Hematopoietic multipotent progenitor cell treated with erythropoietin and hydrocortisone succinate and interleukin-3 and kit ligand, for 8 days (in vitro differentiated cells): ENCODE results near the gene FRRS1L.
A peak's percentile ranks its signal among the peaks of the same experiment; 100 is the strongest.

ENCODE experiments used
- DNase-seq: peaks from one replicate; pipeline ENCODE4 v3.0.0-alpha.2; 2015

The FRRS1L gene, protein sequence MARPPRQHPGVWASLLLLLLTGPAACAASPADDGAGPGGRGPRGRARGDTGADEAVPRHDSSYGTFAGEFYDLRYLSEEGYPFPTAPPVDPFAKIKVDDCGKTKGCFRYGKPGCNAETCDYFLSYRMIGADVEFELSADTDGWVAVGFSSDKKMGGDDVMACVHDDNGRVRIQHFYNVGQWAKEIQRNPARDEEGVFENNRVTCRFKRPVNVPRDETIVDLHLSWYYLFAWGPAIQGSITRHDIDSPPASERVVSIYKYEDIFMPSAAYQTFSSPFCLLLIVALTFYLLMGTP

DNA sequence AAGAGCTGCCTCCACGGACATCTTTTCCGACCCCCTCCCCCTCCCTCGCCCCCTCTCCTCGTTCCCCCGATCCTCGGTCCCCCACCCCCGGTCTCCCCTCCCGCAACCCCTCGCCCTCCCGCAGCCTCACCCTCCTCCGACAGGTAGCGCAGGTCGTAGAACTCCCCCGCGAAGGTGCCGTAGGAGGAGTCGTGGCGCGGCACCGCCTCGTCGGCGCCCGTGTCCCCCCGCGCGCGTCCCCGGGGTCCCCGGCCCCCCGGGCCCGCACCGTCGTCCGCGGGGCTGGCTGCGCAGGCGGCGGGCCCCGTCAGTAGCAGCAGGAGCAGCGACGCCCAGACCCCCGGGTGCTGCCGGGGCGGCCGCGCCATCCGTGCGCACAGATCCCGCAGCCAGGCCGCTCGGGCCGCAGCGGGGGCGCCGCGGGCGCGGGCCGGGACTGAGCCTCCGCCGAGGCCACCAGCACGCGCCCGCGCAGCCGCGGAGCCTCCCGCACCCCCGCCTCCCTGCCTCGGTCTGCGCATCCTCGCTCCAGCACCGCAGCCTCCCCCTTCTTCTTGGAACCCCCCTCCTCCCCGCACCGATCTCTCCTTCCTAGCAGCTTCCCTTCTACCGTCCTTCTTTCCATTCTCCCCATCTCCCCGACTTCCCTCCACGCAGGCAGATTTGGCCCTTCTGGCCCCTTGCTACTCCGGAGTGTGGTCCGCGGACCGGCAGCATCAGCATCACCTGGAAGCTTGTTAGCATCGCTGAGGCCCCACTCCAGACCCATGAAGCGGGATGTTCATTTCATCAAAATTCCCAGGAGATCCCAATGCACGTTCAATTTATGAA is at the start of gene FRRS1L:
TSS of gene FRRS1L (minus strand) at position 479 of the 831 bp plus-strand sequence. CDS start at position 368, 111 bp downstream.
- no peak for DNase-seq

DNA sequence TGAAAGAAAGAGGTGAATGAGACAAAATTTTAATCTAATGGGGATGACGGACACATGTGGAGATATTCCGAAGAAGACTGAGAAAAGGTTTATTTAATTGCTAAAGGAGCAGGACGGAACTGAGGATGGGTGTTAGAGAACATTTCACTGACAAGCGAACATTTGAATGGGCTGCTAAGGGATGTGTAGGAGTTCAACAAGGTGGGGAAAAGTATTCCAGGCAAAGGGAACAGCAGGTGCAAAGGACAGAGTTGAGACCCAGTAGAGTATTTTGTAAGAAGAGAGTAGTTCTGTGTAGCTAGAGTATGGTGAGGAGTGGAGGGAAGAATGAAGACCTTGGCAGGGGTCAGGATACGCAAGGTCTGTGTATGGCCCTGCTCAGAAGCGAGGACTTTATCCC is 47.4 kb upstream of the FRRS1L start:
- DNase-seq = no peak

DNA sequence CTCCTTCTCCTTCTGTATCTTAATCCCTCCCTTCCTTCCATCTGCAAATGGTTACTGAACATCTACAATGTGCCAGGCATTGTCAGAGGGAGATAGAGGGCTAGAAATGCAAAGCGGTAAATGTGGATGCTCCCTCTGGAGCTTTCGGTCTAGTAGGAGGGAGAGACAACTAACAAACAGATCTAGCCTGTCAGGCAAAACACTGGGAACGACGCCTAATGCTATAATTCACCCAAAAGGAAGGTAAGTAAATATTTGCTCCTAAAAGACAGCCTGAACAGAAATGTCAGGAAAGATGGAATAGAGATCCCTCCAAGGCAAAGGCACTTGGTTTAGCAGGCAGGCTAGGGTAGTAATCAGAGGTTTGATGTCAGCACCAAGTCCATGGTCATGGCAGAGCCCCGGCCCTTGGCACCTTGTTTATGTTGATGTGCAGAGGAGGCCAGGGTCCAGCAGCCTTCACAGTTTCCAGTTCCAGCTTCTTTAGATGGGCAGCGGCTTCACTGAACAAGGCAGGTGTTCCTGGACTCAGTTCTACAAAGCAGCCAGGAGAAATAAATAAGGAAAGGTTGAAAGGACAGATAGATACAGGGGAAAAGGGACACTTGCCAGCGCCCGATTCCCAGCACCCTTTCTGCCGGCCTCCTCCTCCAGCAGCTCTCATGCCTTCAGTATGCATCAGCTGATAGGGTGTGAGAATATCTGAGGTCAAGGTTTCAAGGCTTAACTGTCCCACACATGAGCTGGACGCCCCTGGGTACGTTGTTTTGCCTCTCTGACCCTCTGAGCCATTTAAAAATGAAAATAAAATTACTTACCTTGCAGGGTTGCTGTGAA is 46.5 kb upstream of the FRRS1L start:
- no peak for DNase-seq

DNA sequence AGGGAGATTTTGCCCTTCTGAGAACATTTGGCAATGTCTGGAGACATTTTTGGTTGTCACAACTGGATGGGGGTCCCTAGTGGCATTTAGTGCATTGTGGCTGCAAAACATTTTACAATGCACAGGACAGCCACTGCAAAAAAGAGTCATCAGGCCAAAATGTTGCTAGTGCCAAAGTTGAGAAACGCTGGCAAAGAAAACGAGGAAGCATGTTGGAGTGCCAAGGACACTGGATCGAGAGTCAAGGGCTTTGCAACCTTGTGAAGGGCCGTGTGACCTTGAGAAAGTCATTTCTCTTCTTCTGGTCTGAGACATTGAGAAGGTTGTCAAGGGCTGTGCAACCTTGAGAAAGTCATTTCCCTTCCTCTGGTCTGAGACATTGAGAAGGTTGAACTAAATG is 45.7 kb upstream of the FRRS1L start:
- DNase-seq = no peak

DNA sequence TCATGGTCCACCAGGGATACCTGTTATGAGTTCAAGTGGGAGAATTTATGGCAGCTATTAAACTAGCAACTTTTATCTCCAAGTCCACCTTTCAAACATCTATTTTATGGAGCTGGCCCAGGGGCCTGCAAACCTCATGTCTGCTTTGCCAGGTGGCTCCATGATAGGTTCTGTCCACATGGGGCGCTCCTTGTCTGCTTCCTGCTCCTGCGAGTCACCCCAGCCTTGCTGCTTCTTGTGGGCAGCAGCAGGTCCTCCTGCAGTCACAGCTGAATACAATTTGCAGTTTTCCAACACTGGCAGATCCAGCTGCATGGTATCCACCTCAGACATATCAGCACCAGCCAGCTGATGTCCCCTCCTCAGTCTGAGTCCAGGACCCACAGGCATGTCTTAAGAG is 39.6 kb upstream of the FRRS1L start:
- DNase-seq = peak; percentile 12

DNA sequence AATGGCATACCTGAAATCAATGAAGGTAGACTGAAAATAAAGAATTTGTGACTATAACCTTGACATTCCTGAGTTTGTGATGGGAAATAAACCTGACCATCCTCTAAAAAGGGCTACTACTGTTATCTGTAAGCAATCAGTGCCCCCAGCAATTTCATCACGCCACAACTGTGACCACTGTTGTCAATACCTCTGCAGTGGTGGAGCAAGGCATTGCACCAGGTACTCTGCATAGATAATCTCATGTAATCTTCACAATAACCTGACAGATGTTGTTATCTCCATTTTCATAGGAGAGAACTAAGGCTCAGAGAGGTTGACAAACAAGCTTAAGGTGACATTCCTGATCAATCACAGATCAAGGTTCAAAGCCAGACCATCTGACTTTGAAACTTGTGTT is 38.5 kb upstream of the FRRS1L start:
- DNase-seq = no peak

DNA sequence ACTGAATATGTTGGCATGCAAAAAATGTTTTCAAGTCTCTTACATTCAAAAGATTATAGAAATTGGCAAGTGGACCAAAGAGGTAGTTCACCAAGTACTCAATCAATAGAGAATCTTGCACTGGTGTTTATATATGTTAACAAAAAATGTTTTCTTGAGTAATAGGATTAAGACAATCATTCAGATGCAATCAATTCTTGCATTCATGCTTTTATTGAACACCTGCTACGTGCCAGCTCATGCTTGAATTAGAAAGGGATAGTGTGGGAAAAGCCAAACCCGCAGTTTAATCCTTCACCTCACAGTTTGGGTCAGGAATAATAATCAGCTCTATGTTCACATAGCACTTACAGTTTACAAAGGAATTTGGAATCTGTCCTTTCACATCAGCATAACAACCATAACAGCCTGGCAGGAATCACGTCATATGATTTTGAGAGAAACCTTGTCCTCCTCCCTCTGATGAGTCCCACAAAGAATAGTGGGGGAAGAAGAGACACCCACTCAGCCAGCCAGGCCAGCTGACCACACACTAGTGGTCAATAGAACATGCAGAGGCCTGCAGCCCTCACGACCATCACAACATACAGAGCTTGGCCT is 36.8 kb upstream of the FRRS1L start:
- DNase-seq = no peak

DNA sequence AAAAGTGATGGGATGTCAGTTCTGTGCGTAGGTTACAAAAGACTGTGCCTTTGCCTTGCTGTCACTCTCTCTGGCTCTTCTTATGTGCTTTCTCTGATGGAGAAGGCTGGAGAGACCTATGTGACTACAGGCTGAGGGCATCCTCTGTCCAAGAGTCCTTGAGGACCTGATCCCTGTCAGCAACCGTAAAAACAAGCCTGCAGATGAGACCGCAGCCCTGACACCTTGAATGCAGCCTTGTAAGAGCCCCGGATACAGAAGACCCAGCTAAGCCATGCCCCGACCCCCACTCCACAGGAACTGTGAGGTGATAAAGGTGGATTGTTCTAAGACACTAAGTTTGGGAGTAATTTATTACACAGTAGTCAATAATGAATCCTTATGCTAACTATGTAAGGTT is 32.6 kb upstream of the FRRS1L start:
- no peak for DNase-seq

DNA sequence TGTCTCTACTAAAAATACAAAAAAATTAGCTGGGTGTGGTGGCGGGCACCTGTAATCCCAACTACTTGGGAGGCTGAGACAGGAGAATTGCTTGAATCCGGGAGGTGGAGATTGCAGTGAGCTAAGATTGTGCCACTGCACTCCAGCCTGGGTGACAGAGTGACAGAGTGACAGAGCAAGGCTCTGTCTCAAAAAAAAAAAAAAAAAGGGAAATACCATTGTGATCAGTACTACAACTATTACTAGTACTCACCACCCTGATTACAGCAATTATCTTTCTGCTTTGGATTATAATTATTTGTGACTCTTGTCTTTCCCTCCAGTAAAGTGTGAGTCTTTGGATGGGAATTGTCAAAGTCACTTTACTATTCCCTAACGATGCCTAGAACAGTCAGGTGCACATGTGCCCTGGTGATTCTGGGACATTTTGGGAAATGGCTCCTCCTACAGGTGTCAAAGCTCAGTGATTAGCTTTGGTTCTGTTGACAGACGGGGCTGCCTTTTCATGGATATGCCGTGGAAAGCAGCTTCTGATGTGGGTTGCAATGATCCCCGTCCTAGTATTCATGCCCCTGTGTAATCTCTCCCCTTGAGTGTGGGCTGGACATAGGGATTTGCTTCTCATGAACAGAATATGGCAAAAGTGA is 31.8 kb upstream of the FRRS1L start:
- peak; percentile 58 for DNase-seq

DNA sequence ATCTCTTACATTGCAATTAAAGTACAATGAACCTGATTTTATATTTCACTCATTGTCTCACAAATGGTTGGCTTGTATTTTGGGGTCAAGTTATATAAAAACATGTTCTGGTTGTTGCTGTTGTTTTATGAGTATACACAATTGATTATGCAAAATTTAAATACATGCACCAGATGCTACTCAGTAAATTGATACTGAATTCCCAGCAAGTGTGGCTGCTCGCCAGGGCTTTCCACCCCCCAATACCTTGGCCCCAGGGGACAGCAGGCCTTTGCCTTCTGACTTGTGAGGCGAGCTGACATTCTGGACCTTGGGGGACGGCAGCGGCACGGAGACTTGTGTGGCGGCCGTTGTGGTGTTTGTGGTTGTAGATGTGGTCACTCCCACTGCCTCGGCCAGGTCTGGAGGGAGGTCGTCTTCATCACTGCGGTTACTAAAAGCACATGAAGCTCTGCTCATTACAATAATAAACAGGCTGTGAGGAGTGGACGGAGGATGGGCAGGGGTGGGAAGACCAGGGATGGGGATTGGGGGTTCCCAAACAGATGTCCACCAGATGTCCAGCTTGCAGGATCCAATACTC is 27.0 kb upstream of the FRRS1L start:
- no peak for DNase-seq

DNA sequence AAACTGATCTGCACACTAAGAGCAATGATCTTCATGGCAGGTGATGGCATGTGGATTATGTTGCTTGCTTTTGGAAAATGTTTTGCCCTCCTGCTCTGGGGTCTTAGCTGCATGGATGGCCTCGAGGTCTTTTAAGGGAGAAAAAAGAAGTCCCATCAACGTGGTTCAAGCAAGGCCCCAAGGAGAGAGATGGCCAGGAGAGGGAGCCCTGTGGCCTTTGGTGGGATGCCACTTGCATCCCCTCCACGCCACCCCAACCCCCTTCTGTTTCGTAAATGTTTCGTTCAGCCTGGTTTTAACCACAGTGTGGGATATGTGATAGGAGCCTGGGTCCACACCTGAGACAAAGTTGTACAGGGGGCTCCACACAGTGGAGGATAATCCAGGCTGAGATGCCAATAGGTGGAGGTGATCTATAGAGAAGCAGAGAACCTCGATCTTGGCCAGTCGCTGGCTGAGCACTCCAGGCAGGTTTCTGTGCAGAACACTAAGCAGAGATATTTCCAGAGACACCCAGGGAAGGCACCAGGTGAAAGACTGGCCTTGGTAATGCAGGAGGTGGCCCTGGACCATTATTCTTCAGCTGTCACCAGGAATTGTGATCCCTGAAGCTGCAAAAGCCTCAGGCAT is 25.8 kb upstream of the FRRS1L start:
- peak; percentile 14 for DNase-seq

DNA sequence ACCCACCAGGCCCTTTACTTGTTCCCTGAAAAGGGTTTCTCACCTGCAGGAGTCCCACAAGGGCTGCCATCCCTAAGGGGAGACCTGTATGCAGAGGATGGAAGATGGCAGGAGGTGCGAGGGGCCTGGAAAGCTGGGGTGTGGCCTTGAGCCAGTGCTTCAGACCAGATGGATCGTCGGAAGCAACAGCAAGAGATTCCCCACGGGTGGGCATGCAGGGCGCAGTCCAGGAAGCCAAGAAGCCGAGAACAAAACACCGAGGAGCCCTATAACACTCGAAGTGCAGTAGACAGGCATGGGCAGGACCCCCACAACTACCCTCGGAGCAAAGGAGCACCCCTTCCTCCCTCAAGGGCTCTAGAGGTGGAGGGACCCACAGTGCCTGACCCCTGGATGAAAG is 24.7 kb upstream of the FRRS1L start:
- no peak for DNase-seq

DNA sequence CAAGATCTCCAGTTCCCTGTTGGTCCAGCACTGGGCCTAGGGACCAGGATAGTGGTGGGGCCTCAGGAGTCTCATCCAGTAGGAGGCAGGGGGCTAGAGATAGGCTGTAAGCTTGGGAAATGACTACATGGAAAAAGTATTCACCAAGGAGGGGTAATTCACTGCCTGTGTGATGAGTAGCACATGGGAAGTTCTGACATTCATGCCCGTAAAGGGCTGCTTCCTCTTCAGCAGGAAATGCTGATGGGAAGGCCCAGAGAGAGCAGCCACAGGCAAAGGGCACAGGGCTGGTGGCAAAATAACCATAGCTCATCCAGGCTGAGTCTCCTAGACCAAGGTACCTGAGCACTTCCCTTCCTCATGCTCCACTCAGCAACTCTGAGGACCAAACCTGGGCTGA is 23.1 kb upstream of the FRRS1L start:
- no peak for DNase-seq

DNA sequence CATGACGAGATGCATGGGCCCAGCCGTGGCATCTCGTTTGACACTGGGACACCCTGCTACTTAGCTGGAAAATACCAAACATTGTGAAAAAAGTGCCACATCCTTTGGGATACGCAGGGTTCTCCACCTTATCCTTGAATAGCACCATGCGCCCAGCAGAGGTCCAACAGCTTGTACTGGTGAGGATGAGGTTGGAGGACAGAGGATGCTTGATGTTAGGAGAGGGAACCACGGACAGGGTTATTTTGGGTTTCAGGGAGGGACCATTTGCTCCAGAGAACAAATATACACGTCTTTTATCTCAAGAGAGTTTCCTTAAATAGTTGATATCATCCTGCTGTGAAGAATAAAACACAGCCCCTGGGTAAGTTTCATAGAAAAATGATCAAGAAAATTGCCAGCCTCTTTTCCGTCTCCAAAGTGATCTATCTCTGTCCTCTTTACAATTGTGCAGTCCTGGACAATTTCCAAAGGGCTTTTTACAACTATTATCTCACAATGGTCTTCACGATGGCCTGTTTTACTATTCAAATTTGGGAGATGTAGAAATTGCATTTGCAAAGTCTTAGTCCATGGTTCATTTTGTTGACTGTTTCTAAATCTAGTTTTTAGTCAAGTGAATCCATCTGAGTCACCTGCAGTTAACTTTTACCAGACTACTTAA is 19.9 kb upstream of the FRRS1L start:
- no peak for DNase-seq

DNA sequence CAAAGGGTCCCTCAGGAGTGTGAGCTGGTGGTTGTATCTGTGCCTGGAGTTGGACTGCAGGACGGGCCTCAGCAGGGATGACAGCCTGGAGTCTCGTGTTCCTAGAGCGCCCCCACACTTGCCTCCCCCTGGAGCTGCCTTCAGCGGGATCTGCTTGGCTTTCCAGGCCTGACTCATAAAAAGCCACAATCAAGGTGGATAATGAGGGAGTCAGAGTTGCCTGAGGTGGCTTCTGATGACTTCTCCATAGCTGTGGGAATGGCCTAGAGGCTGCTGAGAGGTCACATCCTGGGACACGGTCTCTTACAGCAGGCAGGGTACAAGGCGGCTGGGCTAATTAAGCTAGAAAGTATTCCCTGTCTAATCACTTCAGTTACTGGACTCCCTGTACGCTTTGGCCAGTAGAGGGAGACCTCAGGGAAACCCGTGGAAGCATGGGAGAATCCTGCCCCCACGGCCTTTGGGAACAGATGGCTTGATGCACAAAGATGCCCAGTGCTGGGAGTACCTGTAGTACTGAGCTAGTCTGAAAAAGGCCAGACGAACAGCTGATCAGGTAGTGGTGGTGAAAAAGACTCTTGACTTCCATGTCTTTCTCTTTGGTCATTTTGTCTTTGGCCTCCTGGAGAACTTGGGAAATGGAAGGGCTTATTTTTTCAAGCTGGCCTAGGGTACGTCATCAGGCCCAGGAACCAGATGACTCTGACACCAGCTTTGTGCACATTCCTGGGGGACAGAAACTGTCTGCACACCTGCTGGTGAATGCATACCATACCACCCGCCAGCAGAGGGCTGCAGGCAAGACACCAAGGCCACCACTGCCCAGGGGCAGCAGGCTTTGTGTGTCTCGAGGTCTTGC is 16.1 kb upstream of the FRRS1L start:
- DNase-seq = peak; percentile 59

DNA sequence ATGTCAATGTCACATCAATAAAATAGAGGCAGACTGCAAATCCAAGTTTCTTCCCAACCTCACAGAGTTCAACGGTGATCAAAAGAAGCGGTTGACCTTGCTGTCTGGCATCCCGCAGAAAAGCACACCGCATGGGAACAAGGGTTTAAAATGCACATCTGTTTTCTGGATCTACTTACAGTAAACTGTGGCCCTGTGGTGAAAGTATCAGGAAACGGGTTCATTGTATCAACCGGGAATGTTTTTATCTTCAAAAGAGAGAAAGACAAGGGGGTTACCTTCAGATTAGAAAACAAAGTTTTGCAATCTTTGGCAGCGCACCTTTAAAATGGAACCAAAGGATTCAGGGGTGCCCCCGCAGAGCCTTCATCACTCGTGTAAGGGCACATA is 15.5 kb upstream of the FRRS1L start:
- no peak for DNase-seq

DNA sequence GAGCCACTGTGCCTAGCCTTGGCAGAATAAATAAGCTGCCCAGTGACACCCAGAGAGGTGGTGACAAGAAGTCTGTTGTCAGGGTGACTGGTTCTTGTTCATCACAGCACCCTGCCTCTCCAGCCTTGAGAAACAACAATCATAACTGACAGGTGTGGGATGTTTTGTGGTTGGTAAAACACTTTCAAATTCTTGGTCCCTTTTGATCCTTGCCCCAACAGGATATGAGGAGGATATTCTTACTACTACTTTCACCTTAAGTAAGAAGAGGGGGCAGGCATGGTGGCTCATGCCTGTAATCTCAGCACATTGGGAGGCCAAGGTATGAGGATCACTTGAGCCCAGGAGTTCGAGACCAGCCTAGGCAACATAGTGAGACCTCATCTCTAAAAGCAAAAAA is 14.2 kb upstream of the FRRS1L start:
- no peak for DNase-seq

DNA sequence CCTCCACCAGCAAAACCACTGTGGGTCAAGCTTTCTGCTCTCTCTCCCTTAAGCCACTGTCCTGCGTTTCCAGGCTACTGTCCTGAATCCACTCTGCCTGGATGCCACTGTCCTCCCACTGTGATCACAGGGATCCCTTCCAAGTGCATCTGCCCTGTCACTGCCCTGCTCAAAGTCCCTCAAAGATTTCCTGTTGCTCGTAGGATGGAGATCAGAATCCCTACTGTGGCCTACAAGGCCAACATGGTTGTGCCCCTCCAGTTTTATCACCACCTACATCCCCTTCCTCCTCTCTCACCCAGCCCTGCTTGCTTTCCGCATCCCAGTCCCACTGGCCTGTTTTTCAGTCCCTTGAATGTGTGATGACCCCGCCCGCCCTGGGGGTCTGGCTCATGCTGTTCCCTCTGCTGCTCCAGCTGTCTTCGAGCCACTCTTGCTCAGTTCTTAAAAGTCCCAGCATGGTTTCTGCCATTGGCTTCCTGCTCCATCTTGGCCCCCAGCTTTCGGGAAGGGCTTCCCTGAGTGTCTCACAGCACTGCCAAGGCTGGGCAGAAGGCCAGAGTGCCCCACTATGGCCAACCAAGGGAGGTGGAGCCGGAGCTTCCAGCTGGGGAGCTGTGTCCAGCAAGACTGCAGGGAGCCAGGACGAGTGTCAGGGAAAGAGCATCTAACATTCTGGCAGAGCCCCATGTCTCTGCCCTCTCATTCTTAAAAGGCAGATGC is 12.9 kb upstream of the FRRS1L start:
- DNase-seq = no peak

DNA sequence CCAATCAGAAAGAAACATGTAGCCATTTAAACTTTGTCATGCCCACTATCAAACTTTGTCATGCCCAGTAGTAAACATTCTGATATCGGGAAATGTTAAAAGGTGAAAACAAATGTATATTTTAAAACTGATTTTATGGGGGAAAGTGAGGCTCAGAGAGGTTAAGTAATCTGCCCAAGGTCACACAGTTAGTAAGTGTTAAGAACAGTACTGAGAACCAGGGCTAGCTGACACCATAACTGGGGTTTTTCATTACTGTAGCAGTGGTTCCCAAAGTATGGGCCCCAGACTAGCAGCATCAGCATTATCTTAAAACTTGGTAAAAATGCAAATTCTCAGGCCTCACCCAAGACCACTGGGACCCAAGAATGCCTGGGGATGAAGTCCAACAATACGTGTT is 9.9 kb upstream of the FRRS1L start:
- no peak for DNase-seq
